Stimulated activated naive CD8-positive, alpha-beta T cell treated with anti-CD3 and anti-CD28 coated beads, Interleukin-15, amount 100 ng/mL, for 72 hours (primary cell): ENCODE data around the gene SMOC1.

Experiments
- ATAC-seq: fragments of 150-1000 bp; cut with Tn5 transposase; 2 replicates; pipeline ENCODE4 v1.10.0; 2021; ENCODE audit warnings: mild to moderate bottlenecking, moderate library complexity
- DNase-seq, 2 donors: peaks; one replicate each; pipeline ENCODE4 v3.0.0; 2021 to 2022
- H3K27ac Mint-ChIP-seq, 2 donors: one replicate each; pipeline ENCODE4 v1.8.0; 2022; ENCODE audit warnings: mild to moderate bottlenecking in 2 of 2, mixed read lengths in 2 of 2, moderate library complexity in 2 of 2
- H3K27me3 Mint-ChIP-seq: one replicate; pipeline ENCODE4 v1.8.0; 2022; ENCODE audit warnings: mixed read lengths
- H3K4me1 Mint-ChIP-seq: one replicate; pipeline ENCODE4 v1.8.0; 2022; ENCODE audit warnings: mild to moderate bottlenecking, mixed read lengths
- H3K4me3 Mint-ChIP-seq, 2 donors: one replicate each; pipeline ENCODE4 v1.8.0; 2022; ENCODE audit warnings: mild to moderate bottlenecking in 2 of 2, mixed read lengths in 2 of 2, moderate library complexity in 1 of 2
- H3K9me3 Mint-ChIP-seq, 2 donors: one replicate each; pipeline ENCODE4 v1.8.0; 2022; ENCODE audit warnings: mixed read lengths in 2 of 2

SMOC1 gene

GRCh38 chr14:70069186-70069585 lies 190.0 kb downstream of the SMOC1 start:
- Mint-ChIP-seq H3K4me1 (no peaks in the 10 kb centered on the region), H3K27ac (no peak overlapping the region), H3K4me3 (no peak overlapping the region), H3K27me3 (peaks cover 41% of the 10 kb centered on the region), H3K9me3 (no peaks in the 10 kb centered on the region)
- ATAC-seq (no peak), DNase-seq (no peak)

- Mint-ChIP-seq H3K4me1 (no peaks in the 10 kb centered on the region), H3K9me3 (no peaks in the 10 kb centered on the region), H3K27ac (no peak overlapping the region), H3K4me3 (no peak overlapping the region), H3K27me3 (peaks cover 53% of the 10 kb centered on the region)
- DNase-seq (peak; percentile 52), ATAC-seq (peak; percentile 79)
Observed at GRCh38 chr14:70073924-70074566, 194.8 kb downstream of the SMOC1 start.

GRCh38 chr14:70077005-70077404 lies 197.8 kb downstream of the SMOC1 start:
- peaks cover 48% of the 10 kb centered on the region for H3K27me3 Mint-ChIP-seq
- H3K4me1 Mint-ChIP-seq: no peaks in the 10 kb centered on the region
- H3K27ac Mint-ChIP-seq: no peak overlapping the region
- DNase-seq: no peak
- ATAC-seq: no peak
- H3K4me3 Mint-ChIP-seq: no peak overlapping the region
- H3K9me3 Mint-ChIP-seq: no peaks in the 10 kb centered on the region

GRCh38 chr14:70077720-70078119 lies 198.5 kb downstream of the SMOC1 start:
- H3K9me3 Mint-ChIP-seq: no peaks in the 10 kb centered on the region
- no peak for DNase-seq
- no peak overlapping the region for H3K4me3 Mint-ChIP-seq
- H3K4me1 Mint-ChIP-seq: no peaks in the 10 kb centered on the region
- no peak overlapping the region for H3K27ac Mint-ChIP-seq
- H3K27me3 Mint-ChIP-seq: peaks cover 46% of the 10 kb centered on the region
- ATAC-seq: no peak

- no peak overlapping the region for H3K4me3 Mint-ChIP-seq
- ATAC-seq: no peak
Observed at GRCh38 chr14:70078329-70078728, 199.1 kb downstream of the SMOC1 start.

DNA sequence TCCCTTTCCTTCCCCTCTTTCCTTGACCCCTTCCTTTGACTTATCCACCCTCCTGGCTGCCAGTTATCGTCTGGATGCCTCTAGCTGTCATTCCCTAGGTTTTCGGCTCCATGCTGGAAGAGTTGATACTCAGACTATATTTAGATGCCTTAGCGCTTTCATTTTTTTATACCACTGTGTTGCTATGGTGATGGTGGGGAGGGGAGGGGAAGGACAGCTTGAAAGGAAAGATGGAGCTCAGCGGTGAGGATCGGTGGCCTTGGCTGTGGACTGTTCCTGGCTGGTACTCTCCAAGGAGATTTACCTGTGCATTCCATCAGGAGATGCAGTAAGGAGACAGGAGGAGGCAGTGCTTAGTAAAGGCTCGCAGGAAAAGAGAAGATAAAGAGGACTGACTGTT lies 200.9 kb downstream of the SMOC1 start:
- Mint-ChIP-seq H3K27me3 (peaks cover 49% of the 10 kb centered on the region), H3K9me3 (no peaks in the 10 kb centered on the region), H3K4me3 (no peak overlapping the region), H3K4me1 (no peaks in the 10 kb centered on the region), H3K27ac (peak overlapping the region in 1 of 2 donors; percentile 35)
- ATAC-seq: no peak
- no peak for DNase-seq

More at GRCh38 chr14:70078329-70078728, 199.1 kb downstream of the SMOC1 start:
- Mint-ChIP-seq H3K9me3 (no peaks in the 10 kb centered on the region), H3K4me1 (no peaks in the 10 kb centered on the region), H3K27ac (no peak overlapping the region), H3K27me3 (peaks cover 42% of the 10 kb centered on the region)
- DNase-seq: no peak
